GM21423 (cell line): ENCODE results near the gene PHOX2A.

Experiments used
- ATAC-seq: cut with Tn5 transposase; IDR thresholded peaks from one replicate; pipeline ENCODE4 v1.9.1; 2021; ENCODE audit warnings: mild to moderate bottlenecking, moderate library complexity; ENCODE audit not compliant: unreplicated experiment

PHOX2A gene

GRCh38 chr11:72235351-72236057 lies 8.5 kb downstream of the PHOX2A start:
- ATAC-seq = no peak

- ATAC-seq = no peak
Observed at GRCh38 chr11:72234920-72235319, 9.1 kb downstream of the PHOX2A start.

GRCh38 chr11:72234514-72234830 lies 9.5 kb downstream of the PHOX2A start:
- ATAC-seq = no peak

- ATAC-seq = no peak
Observed at GRCh38 chr11:72233773-72234513, 10.0 kb downstream of the PHOX2A start.

- ATAC-seq = no peak
Observed at GRCh38 chr11:72233056-72233772, 10.8 kb downstream of the PHOX2A start.

- no peak for ATAC-seq
Observed at GRCh38 chr11:72232260-72233055, 11.5 kb downstream of the PHOX2A start.

- ATAC-seq = no peak
Observed at GRCh38 chr11:72231396-72232259, 12.3 kb downstream of the PHOX2A start.

- ATAC-seq = no peak
Observed at GRCh38 chr11:72230764-72231365, 13.1 kb downstream of the PHOX2A start.

- no peak for ATAC-seq
Observed at GRCh38 chr11:72229925-72230763, 13.8 kb downstream of the PHOX2A start.

- no peak for ATAC-seq
Observed at GRCh38 chr11:72229336-72229924, 14.5 kb downstream of the PHOX2A start.

- ATAC-seq = no peak
Observed at GRCh38 chr11:72228844-72229231, 15.1 kb downstream of the PHOX2A start.

GRCh38 chr11:72228229-72228843 lies 15.6 kb downstream of the PHOX2A start:
- no peak for ATAC-seq

GRCh38 chr11:72227316-72228228 lies 16.4 kb downstream of the PHOX2A start:
- no peak for ATAC-seq

GRCh38 chr11:72226701-72227100 lies 17.3 kb downstream of the PHOX2A start:
- ATAC-seq = no peak

GRCh38 chr11:72225411-72225951 lies 18.5 kb downstream of the PHOX2A start:
- no peak for ATAC-seq

GRCh38 chr11:72224564-72225410 lies 19.2 kb downstream of the PHOX2A start, which contains the start of gene INPPL1:
TSS of gene INPPL1 (plus strand) at chr11:72224767. CDS start at chr11:72224985, 218 bp downstream.
- ATAC-seq = no peak
